CD14-positive monocyte (primary cell): ENCODE data around the gene FBN1. TPM values are rescaled to one million over a fixed set of nuclear protein-coding genes. Genes with fewer than 3 reads are reported as not detected.

Experiments used
- DNase-seq, 3 donors: peaks; one replicate each; pipeline ENCODE4 v3.0.0-alpha.2; 2011 to 2022
- H2AFZ ChIP-seq: 2 replicates; pipeline ENCODE4 v1.6.0; 2012; ENCODE audit warnings: mild to moderate bottlenecking, low read depth, low read length, inconsistent platforms; ENCODE audit not compliant: insufficient read depth, poor library complexity, severe bottlenecking
- H3K27ac ChIP-seq, 2 donors: 1 replicate in 1 of 2; 2 replicates in 1 of 2; pipeline ENCODE4 v1.5.1; 2012 to 2013; ENCODE audit warnings: low read length in 2 of 2, control low read depth in 1 of 2, inconsistent platforms in 1 of 2, low read depth in 1 of 2, mild to moderate bottlenecking in 1 of 2
- H3K27me3 ChIP-seq, 2 donors: one replicate each; pipeline versions ENCODE4 v1.6.0 to v1.6.1; 2011 to 2013; ENCODE audit warnings: low read length in 2 of 2; ENCODE audit not compliant: control insufficient read depth in 2 of 2, insufficient read depth in 2 of 2
- H3K36me3 ChIP-seq, 2 donors: replicated peaks in 1 of 2; 1 replicate in 1 of 2; 2 replicates in 1 of 2; pipeline versions ENCODE4 v1.5.1 to v1.6.1; 2012 to 2013; ENCODE audit warnings: low read length in 2 of 2, control low read depth in 1 of 2, inconsistent platforms in 1 of 2, mild to moderate bottlenecking in 1 of 2; ENCODE audit not compliant: insufficient read depth in 2 of 2, control insufficient read depth in 1 of 2
- H3K4me1 ChIP-seq, 2 donors: 1 replicate in 1 of 2; 2 replicates in 1 of 2; pipeline versions ENCODE4 v1.5.1 to v1.6.1; 2012 to 2013; ENCODE audit warnings: low read length in 2 of 2, control low read depth in 1 of 2, inconsistent platforms in 1 of 2, mild to moderate bottlenecking in 1 of 2, moderate library complexity in 1 of 2; ENCODE audit not compliant: insufficient read depth in 2 of 2, control insufficient read depth in 1 of 2
- H3K4me2 ChIP-seq: replicated peaks from 2 replicates; pipeline ENCODE3; 2012; ENCODE audit warnings: low read length, moderate library complexity, mild to moderate bottlenecking; ENCODE audit not compliant: poor library complexity, severe bottlenecking; ENCODE audit errors: extremely low read depth
- H3K4me3 ChIP-seq, 3 experiments: fragments of 200-600 bp in 1 of 3; sonication (generic) in 1 of 3; replicated peaks in 1 of 3; 1 replicate in 2 of 3; 2 replicates in 1 of 3; pipeline ENCODE4 v1.5.1; 2011 to 2013; ENCODE audit warnings: low read length in 3 of 3, mild to moderate bottlenecking in 3 of 3, control low read depth in 2 of 3, low read depth in 2 of 3, inconsistent platforms in 1 of 3, moderate library complexity in 1 of 3
- H3K79me2 ChIP-seq: 2 replicates; pipeline ENCODE4 v1.6.0; 2012; ENCODE audit warnings: mild to moderate bottlenecking, control low read depth, inconsistent platforms, low read length, moderate library complexity; ENCODE audit not compliant: insufficient read depth
- H3K9ac ChIP-seq: 2 replicates; pipeline ENCODE4 v1.6.0; 2017; ENCODE audit warnings: low read length, mild to moderate bottlenecking; ENCODE audit not compliant: insufficient read depth, poor library complexity, severe bottlenecking
- H3K9me3 ChIP-seq, 2 donors: replicated peaks in 1 of 2; 1 replicate in 1 of 2; 2 replicates in 1 of 2; pipeline versions ENCODE4 v1.5.1 to v1.6.1; 2012 to 2013; ENCODE audit warnings: low read length in 2 of 2, control low read depth in 1 of 2; ENCODE audit not compliant: control insufficient read depth in 1 of 2, insufficient read depth in 1 of 2
- H4K20me1 ChIP-seq: 2 replicates; pipeline ENCODE4 v1.6.0; 2012; ENCODE audit warnings: mild to moderate bottlenecking, low read length, control low read depth, moderate library complexity; ENCODE audit not compliant: insufficient read depth
- H3K27ac Mint-ChIP-seq, 7 donors: one replicate each; pipeline ENCODE4 v1.8.0; 2020; ENCODE audit warnings: mild to moderate bottlenecking in 7 of 7, mixed read lengths in 7 of 7, moderate library complexity in 6 of 7, inconsistent platforms in 2 of 7
- H3K27me3 Mint-ChIP-seq, 3 donors: one replicate each; pipeline ENCODE4 v1.8.0; 2021 to 2022; ENCODE audit warnings: low read depth in 3 of 3, mild to moderate bottlenecking in 3 of 3, mixed read lengths in 3 of 3, moderate library complexity in 3 of 3, inconsistent platforms in 1 of 3
- H3K36me3 Mint-ChIP-seq, 2 donors: one replicate each; pipeline ENCODE4 v1.8.0; 2020; ENCODE audit warnings: mixed read lengths in 2 of 2, inconsistent platforms in 1 of 2, mild to moderate bottlenecking in 1 of 2
- H3K4me1 Mint-ChIP-seq: one replicate; pipeline ENCODE4 v1.8.0; 2020; ENCODE audit warnings: mild to moderate bottlenecking, mixed read lengths
- H3K4me3 Mint-ChIP-seq, 2 donors: one replicate each; pipeline ENCODE4 v1.8.0; 2020; ENCODE audit warnings: mild to moderate bottlenecking in 2 of 2, mixed read lengths in 2 of 2, moderate library complexity in 1 of 2
- H3K9me3 Mint-ChIP-seq, 7 donors: one replicate each; pipeline ENCODE4 v1.8.0; 2020 to 2022; ENCODE audit warnings: mixed read lengths in 7 of 7, mild to moderate bottlenecking in 6 of 7, moderate library complexity in 6 of 7, inconsistent platforms in 2 of 7
- WGBS: methylation state at CpG from one replicate; pipeline ENCODE4 v1.1.5; 2013; ENCODE audit warnings: missing lambda C conversion rate; ENCODE audit not compliant: insufficient coverage; 5-methylcytosine and 5-hydroxymethylcytosine counted together
- intact Hi-C, 2 donors: fragments of 100-400 bp; cut with micrococcal nuclease; formaldehyde crosslinking; loops; one replicate each; pipeline versions ENCODE4 v1.15.0 to v1.15.1; 2023
- polyA plus RNA-seq, 3 donors: library from polyadenylated mRNA; depleted of rRNA in 1 of 3; unstranded in 2 of 3; stranded (reverse) in 1 of 3; fragments of 300-500 nt in 2 of 3; fragments of >200 nt in 1 of 3; fragmentation: Illumina TruSeq in 2 of 3; gene quantifications; 1 replicate in 2 of 3; 2 replicates in 1 of 3; pipeline ENCODE4 v1.2.3, GENCODE V29; 2012 to 2021
- TF ChIP-seq, protein P1 (sequence below): fragments of 200-600 bp; IDR thresholded peaks from one replicate; pipeline ENCODE4 v1.8.0; 2022; ENCODE audit warnings: antibody characterized with exemption, mild to moderate bottlenecking

Gene FBN1
- polyA plus RNA-seq, 3 donors: 0.29 TPM; not detected in 2

DNA sequence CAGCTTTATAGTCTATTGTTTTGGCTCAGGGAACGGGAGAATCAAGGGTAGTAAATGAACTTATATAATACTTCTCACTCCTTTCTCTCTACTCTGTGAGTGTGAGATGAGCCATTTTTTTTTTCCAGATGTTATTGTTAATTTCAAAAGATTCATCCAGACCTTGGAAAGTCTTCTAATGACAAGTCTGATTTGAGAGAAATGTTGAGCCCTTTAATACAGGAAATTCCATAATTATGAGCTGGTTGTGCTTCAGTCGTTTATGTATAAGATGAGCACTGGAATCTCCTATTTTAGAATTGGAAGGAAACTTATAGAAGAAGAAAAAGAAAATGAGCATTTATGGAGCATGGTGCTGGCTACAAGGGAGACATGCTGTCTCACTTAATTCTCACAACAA is 92.0 kb downstream of the FBN1 start:
- Mint-ChIP-seq H3K4me1 (no peaks in the 10 kb centered on the region), H3K36me3 (peaks cover 0 to 3% of the 10 kb centered on the region in 2 donors), H3K4me3 (no peak overlapping the region), H3K9me3 (no peaks in the 10 kb centered on the region), H3K27me3 (peaks cover 0 to 5% (median 3%) of the 10 kb centered on the region in 3 donors), H3K27ac (no peak overlapping the region)
- DNase-seq: no peak
- Histone ChIP-seq H3K79me2 (no peaks in the 10 kb centered on the region), H3K4me2 (no peak overlapping the region), H3K9ac (no peak overlapping the region), H3K9me3 (no peaks in the 10 kb centered on the region), H2AFZ (no peak overlapping the region), H3K27me3 (no peaks in the 10 kb centered on the region), H3K27ac (no peak overlapping the region), H3K4me3 (no peak overlapping the region), H4K20me1 (no peaks in the 10 kb centered on the region), H3K36me3 (no peaks in the 10 kb centered on the region), H3K4me1 (no peaks in the 10 kb centered on the region)
- WGBS: no CpG with 5 or more reads among the region's 2 CpGs
- TF ChIP-seq, protein P1, sequence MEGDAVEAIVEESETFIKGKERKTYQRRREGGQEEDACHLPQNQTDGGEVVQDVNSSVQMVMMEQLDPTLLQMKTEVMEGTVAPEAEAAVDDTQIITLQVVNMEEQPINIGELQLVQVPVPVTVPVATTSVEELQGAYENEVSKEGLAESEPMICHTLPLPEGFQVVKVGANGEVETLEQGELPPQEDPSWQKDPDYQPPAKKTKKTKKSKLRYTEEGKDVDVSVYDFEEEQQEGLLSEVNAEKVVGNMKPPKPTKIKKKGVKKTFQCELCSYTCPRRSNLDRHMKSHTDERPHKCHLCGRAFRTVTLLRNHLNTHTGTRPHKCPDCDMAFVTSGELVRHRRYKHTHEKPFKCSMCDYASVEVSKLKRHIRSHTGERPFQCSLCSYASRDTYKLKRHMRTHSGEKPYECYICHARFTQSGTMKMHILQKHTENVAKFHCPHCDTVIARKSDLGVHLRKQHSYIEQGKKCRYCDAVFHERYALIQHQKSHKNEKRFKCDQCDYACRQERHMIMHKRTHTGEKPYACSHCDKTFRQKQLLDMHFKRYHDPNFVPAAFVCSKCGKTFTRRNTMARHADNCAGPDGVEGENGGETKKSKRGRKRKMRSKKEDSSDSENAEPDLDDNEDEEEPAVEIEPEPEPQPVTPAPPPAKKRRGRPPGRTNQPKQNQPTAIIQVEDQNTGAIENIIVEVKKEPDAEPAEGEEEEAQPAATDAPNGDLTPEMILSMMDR: no peak
- intact Hi-C loops: no loop called here

DNA sequence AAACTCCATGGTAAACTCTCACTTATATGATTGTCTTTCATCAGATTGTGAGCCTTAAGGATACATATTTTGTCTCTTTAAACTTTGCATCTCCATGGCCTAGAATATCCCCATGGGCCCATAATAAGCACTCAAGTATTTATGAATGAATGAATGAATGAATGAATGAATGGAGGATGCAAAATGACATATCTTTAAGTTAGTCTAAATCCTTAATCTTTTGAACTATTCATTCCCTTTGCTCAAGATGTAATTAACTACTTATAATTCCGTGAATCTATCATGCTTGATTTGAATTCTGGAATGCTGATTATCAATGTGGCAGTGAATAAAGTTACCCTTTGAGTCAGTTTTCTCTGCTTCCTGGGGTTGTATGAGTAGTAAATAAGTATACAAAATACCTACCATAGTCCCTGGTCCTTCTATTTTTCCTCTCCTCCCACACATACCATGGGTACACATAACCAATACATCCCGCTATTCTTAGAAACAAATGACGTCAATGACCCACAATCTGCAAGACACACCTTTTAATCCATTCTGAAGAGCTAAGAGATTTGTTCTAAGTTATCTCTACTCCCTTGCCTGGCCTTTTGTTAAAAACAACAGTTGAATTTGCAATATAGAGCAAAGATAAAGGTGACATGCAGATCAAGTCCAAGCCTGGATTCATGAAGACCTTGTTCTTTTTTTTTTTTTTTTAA is 94.5 kb downstream of the FBN1 start:
- DNase-seq: no peak
- Histone ChIP-seq H3K4me3 (no peak overlapping the region), H3K79me2 (no peaks in the 10 kb centered on the region), H4K20me1 (no peaks in the 10 kb centered on the region), H3K27me3 (no peaks in the 10 kb centered on the region), H3K27ac (no peak overlapping the region), H3K36me3 (no peaks in the 10 kb centered on the region), H3K9ac (no peak overlapping the region), H2AFZ (no peak overlapping the region), H3K4me2 (no peak overlapping the region), H3K4me1 (no peaks in the 10 kb centered on the region), H3K9me3 (no peaks in the 10 kb centered on the region)
- no peaks in the 10 kb centered on the region for H3K27me3 Mint-ChIP-seq
- H3K27ac Mint-ChIP-seq: no peak overlapping the region
- peaks cover 0 to 2% (median 0%) of the 10 kb centered on the region in 7 donors for H3K9me3 Mint-ChIP-seq
- no peak overlapping the region for H3K4me3 Mint-ChIP-seq
- TF ChIP-seq, protein P1: no peak
- H3K4me1 Mint-ChIP-seq: no peaks in the 10 kb centered on the region
- intact Hi-C loops: no loop called here
- H3K36me3 Mint-ChIP-seq: peaks cover 0 to 3% of the 10 kb centered on the region in 2 donors
- no CpG with 5 or more reads among the region's 3 CpGs for WGBS
